Prostate gland (tissue), 2 donors: ENCODE measurements around the gene PCDH12. TPM values are rescaled to one million over a fixed set of nuclear protein-coding genes. Genes with fewer than 3 reads are reported as not detected.

Experiments
- DNase-seq: peaks from one replicate; pipeline ENCODE4 v3.0.0-alpha.2; 2019; ENCODE audit warnings: low spot score
- H3K27ac ChIP-seq, 2 donors: fragments of 200-600 bp; sonication (generic); 2 replicates each; pipeline ENCODE4 v1.5.1; 2017 to 2019
- H3K27me3 ChIP-seq: fragments of 200-600 bp; sonication (generic); replicated peaks from 2 replicates; pipeline ENCODE4 v1.5.1; 2019; ENCODE audit not compliant: insufficient read depth
- H3K36me3 ChIP-seq, 2 donors: fragments of 200-600 bp; sonication (generic); 1 replicate in 1 of 2; 2 replicates in 1 of 2; pipeline versions ENCODE4 v1.5.1 to v1.8.1; 2017 to 2019
- H3K4me1 ChIP-seq: fragments of 200-600 bp; sonication (generic); replicated peaks from 2 replicates; pipeline ENCODE4 v1.5.1; 2019
- H3K4me3 ChIP-seq, 2 donors: fragments of 200-600 bp; sonication (generic); 2 replicates each; pipeline ENCODE4 v1.5.1; 2017 to 2019
- H3K9me3 ChIP-seq: fragments of 200-600 bp; sonication (generic); 2 replicates; pipeline ENCODE4 v1.5.1; 2017
- CTCF ChIP-seq, 4 experiments: fragments of 200-600 bp in 2 of 4; fragments of 450-650 bp in 2 of 4; sonication (generic) in 2 of 4; IDR thresholded peaks; 1 replicate in 3 of 4; 2 replicates in 1 of 4; pipeline ENCODE4 v1.5.1; 2016 to 2019; ENCODE audit warnings: antibody characterized with exemption in 4 of 4, mild to moderate bottlenecking in 2 of 4, moderate library complexity in 2 of 4
- POLR2A ChIP-seq: fragments of 450-650 bp; IDR thresholded peaks from one replicate; pipeline ENCODE4 v1.6.1; 2016; ENCODE audit warnings: antibody characterized with exemption, mild to moderate bottlenecking
- POLR2AphosphoS5 ChIP-seq: sonication (generic); formaldehyde crosslinking; IDR thresholded peaks from one replicate; pipeline ENCODE4 v1.6.1; 2017; ENCODE audit warnings: antibody characterized with exemption
- WGBS: methylation state at CpG from one replicate; pipeline ENCODE4 v1.1.5; 2018; 5-methylcytosine and 5-hydroxymethylcytosine counted together
- intact Hi-C: fragments of 100-400 bp; cut with DNase I; formaldehyde crosslinking; loops from one replicate; pipeline ENCODE4 v1.14.2; 2022
- total RNA-seq, 2 donors: library from RNA; depleted of rRNA; stranded (reverse); fragments of >200 nt; gene quantifications; one replicate each; pipeline ENCODE4 v1.1.0, GENCODE V29; 2016

The PCDH12 gene
- total RNA-seq, 2 donors from 2014 or later = 0.82 to 1.4 TPM

GRCh38 chr5:141976176-141976575, 18.2 kb upstream of the PCDH12 start:
- TF ChIP-seq CTCF (IDR thresholded peaks at IDR 0.05) (no peak), POLR2A (no peak), POLR2AphosphoS5 (no peak)
- WGBS = 49% methylated on average over 6 of the region's 6 CpGs
- H3K9me3 ChIP-seq = no peaks in the 10 kb centered on the region

GRCh38 chr5:141973871-141974595, 16.0 kb upstream of the PCDH12 start:
- Histone ChIP-seq H3K27ac (no peak overlapping the region), H3K4me1 (no peaks in the 10 kb centered on the region), H3K36me3 (no peaks in the 10 kb centered on the region), H3K9me3 (no peaks in the 10 kb centered on the region), H3K27me3 (no peaks in the 10 kb centered on the region), H3K4me3 (no peak overlapping the region)
- WGBS = 74% methylated on average over 1 of the region's 1 CpG
- no peak for TF ChIP-seq POLR2A
- TF ChIP-seq CTCF (IDR thresholded peaks at IDR 0.05) = no peak
- TF ChIP-seq POLR2AphosphoS5 = no peak
- DNase-seq = no peak
- intact Hi-C loops = no loop called here

More at GRCh38 chr5:141976176-141976575, 18.2 kb upstream of the PCDH12 start:
- no peak overlapping the region for H3K27ac ChIP-seq
- H3K4me1 ChIP-seq = no peaks in the 10 kb centered on the region
- H3K27me3 ChIP-seq = no peaks in the 10 kb centered on the region
- intact Hi-C loops = no loop called here
- no peak for DNase-seq
- no peak overlapping the region for H3K4me3 ChIP-seq
- peaks cover 0 to 13% of the 10 kb centered on the region in 2 donors for H3K36me3 ChIP-seq

GRCh38 chr5:141969783-141970771, 12.1 kb upstream of the PCDH12 start:
- H3K27ac ChIP-seq = peak overlapping the region; percentile 96
- no peak for DNase-seq

GRCh38 chr5:141968914-141969608, 11.1 kb upstream of the PCDH12 start, which contains the start of gene RNF14:
TSS of gene RNF14 (plus strand) at chr5:141969105. CDS start at chr5:141973589, 4,484 bp downstream.
- no peaks in the 10 kb centered on the region for H3K9me3 ChIP-seq
- H3K36me3 ChIP-seq = no peaks in the 10 kb centered on the region
- no peaks in the 10 kb centered on the region for H3K27me3 ChIP-seq
- no peaks in the 10 kb centered on the region for H3K4me1 ChIP-seq
- H3K4me3 ChIP-seq = peak within 1 kb of the TSS; percentile 67 to 83
- TF ChIP-seq POLR2A (peak; percentile 87), POLR2AphosphoS5 (peak; percentile 92), CTCF (IDR thresholded peaks at IDR 0.05) (peak; percentile 81 to 98 (median 94))
- peak; percentile 90 for DNase-seq
- peak within 1 kb of the TSS; percentile 96 for H3K27ac ChIP-seq
- intact Hi-C loops = loop anchor here (2.0 to 10.0 kb wide), 2 partner anchors 46 kb away; partner anchors contain the start of genes DELE1 and GNPDA1
- under 1% methylated on average over 63 of the region's 63 CpGs for WGBS

More at GRCh38 chr5:141969783-141970771, 12.1 kb upstream of the PCDH12 start:
- Histone ChIP-seq H3K27me3 (no peaks in the 10 kb centered on the region), H3K9me3 (no peaks in the 10 kb centered on the region), H3K4me1 (no peaks in the 10 kb centered on the region), H3K4me3 (peak overlapping the region; percentile 67 to 83), H3K36me3 (no peaks in the 10 kb centered on the region)
- TF ChIP-seq CTCF (IDR thresholded peaks at IDR 0.05) (no peak), POLR2AphosphoS5 (no peak), POLR2A (no peak)
- 72% methylated on average over 2 of the region's 2 CpGs for WGBS
- intact Hi-C loops = loop anchor here (2.0 to 10.0 kb wide), 2 partner anchors 45 to 47 kb away; partner anchors contain the start of genes DELE1 and GNPDA1
